Type B pancreatic cell (in vitro differentiated cells): Measurements from ENCODE around the gene CSF1R. TPM values are rescaled to one million over a fixed set of nuclear protein-coding genes. Genes with fewer than 3 reads are reported as not detected.
A peak's percentile ranks its signal among the peaks of the same experiment; 100 is the strongest.

ENCODE experiments used
- DNase-seq: peaks from one replicate; pipeline ENCODE4 v3.0.0; 2021; ENCODE audit warnings: mixed read lengths; ENCODE audit not compliant: unreplicated experiment; ENCODE audit errors: extremely low spot score
- H3K27ac Mint-ChIP-seq: 2 replicates; pipeline ENCODE4 v1.8.0; 2021; ENCODE audit warnings: mild to moderate bottlenecking, mixed read lengths
- H3K27me3 Mint-ChIP-seq: 2 replicates; pipeline ENCODE4 v1.8.0; 2021; ENCODE audit warnings: mixed read lengths
- H3K36me3 Mint-ChIP-seq: 2 replicates; pipeline ENCODE4 v1.8.0; 2021; ENCODE audit warnings: mixed read lengths
- H3K4me1 Mint-ChIP-seq: one replicate; pipeline ENCODE4 v1.8.0; 2021; ENCODE audit warnings: mixed read lengths; ENCODE audit not compliant: unreplicated experiment
- H3K4me3 Mint-ChIP-seq: 2 replicates; pipeline ENCODE4 v1.8.0; 2021; ENCODE audit warnings: mild to moderate bottlenecking, mixed read lengths
- H3K9me3 Mint-ChIP-seq: 2 replicates; pipeline ENCODE4 v1.8.0; 2021; ENCODE audit warnings: mixed read lengths
- long read RNA-seq: library from polyadenylated mRNA; unstranded; transcript quantifications from one replicate; pipeline ENCODE4 v2.0.0, GENCODE V29; 2020
- total RNA-seq: library from RNA; stranded (reverse); gene quantifications from 2 replicates; pipeline ENCODE4 v1.2.1, GENCODE V29; 2021; ENCODE audit warnings: low replicate concordance
- TF ChIP-seq, protein P1 (sequence below): fragments of 200-600 bp; sonication (generic); conservative IDR thresholded peaks from 2 replicates; pipeline ENCODE4 v1.5.0; 2021; ENCODE audit warnings: antibody characterized with exemption, mild to moderate bottlenecking

Gene CSF1R
- 1.6 and 4.0 TPM in 2 replicates for total RNA-seq
- long read RNA-seq: 0 reads

GRCh38 chr5:150085950-150086715, at the start of gene CSF1R:
Gene CSF1R (minus strand): TSS chr5:150086554. CDS start chr5:150086427, 127 bp downstream.
- H3K27ac Mint-ChIP-seq: no peak within 1 kb of the TSS
- no peaks in the 10 kb centered on the region for H3K36me3 Mint-ChIP-seq
- peaks cover 12% of the 10 kb centered on the region for H3K4me1 Mint-ChIP-seq
- no peak within 1 kb of the TSS for H3K4me3 Mint-ChIP-seq
- no peaks in the 10 kb centered on the region for H3K9me3 Mint-ChIP-seq
- peaks cover 20% of the 10 kb centered on the region for H3K27me3 Mint-ChIP-seq
- peak; percentile 58 for DNase-seq
- TF ChIP-seq, protein P1, sequence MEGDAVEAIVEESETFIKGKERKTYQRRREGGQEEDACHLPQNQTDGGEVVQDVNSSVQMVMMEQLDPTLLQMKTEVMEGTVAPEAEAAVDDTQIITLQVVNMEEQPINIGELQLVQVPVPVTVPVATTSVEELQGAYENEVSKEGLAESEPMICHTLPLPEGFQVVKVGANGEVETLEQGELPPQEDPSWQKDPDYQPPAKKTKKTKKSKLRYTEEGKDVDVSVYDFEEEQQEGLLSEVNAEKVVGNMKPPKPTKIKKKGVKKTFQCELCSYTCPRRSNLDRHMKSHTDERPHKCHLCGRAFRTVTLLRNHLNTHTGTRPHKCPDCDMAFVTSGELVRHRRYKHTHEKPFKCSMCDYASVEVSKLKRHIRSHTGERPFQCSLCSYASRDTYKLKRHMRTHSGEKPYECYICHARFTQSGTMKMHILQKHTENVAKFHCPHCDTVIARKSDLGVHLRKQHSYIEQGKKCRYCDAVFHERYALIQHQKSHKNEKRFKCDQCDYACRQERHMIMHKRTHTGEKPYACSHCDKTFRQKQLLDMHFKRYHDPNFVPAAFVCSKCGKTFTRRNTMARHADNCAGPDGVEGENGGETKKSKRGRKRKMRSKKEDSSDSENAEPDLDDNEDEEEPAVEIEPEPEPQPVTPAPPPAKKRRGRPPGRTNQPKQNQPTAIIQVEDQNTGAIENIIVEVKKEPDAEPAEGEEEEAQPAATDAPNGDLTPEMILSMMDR: no peak

GRCh38 chr5:150135557-150136304, 49.4 kb upstream of the CSF1R start:
- Mint-ChIP-seq H3K9me3 (no peaks in the 10 kb centered on the region), H3K4me3 (no peak overlapping the region), H3K4me1 (peaks cover 57% of the 10 kb centered on the region), H3K36me3 (peaks cover 3% of the 10 kb centered on the region), H3K27ac (no peak overlapping the region), H3K27me3 (peaks cover 6% of the 10 kb centered on the region)
- DNase-seq: no peak
- TF ChIP-seq, protein P1: no peak

- H3K36me3 Mint-ChIP-seq: peaks cover 3% of the 10 kb centered on the region
- TF ChIP-seq, protein P1: no peak
Measured at GRCh38 chr5:150134198-150134588, 47.8 kb upstream of the CSF1R start.

DNA sequence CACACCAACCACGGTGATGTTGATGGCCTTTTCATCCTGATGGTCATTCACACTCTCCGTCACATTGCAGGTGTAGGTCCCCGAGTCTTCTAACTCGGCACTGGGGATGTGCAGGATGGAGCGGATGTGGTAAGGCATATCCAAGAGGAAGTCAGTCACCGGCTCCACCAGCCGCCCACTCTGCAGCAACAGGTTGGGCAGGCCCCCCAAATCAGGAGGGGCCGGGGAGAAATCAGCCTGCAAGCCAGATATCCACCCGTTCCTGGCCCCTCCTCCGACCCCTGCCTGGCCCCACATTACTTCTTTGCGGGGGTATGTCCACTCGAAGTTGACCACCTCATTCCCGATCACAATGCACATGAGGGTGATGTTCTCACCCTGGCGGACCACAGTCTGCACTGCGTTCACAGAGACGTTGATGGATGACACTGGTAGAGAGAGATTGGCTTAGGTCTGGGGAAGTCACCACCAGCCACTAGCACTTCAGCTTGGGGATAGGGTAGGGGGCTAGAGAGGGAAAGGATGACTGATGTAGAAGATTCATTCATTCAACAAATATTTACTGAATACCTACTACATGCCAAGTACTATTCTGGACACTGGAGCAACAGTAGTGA, 47.3 kb upstream of the CSF1R start:
- Mint-ChIP-seq H3K9me3 (no peaks in the 10 kb centered on the region), H3K27me3 (peaks cover 12% of the 10 kb centered on the region), H3K36me3 (peaks cover 3% of the 10 kb centered on the region), H3K4me3 (no peak overlapping the region), H3K4me1 (peaks cover 48% of the 10 kb centered on the region), H3K27ac (no peak overlapping the region)
- DNase-seq: no peak
- TF ChIP-seq, protein P1: no peak

More at GRCh38 chr5:150134198-150134588, 47.8 kb upstream of the CSF1R start:
- Mint-ChIP-seq H3K27me3 (peaks cover 10% of the 10 kb centered on the region), H3K9me3 (no peaks in the 10 kb centered on the region), H3K4me3 (no peak overlapping the region), H3K4me1 (peaks cover 53% of the 10 kb centered on the region), H3K27ac (no peak overlapping the region)
- DNase-seq: no peak

GRCh38 chr5:150132740-150133139, 46.4 kb upstream of the CSF1R start:
- peaks cover 40% of the 10 kb centered on the region for H3K4me1 Mint-ChIP-seq
- H3K27me3 Mint-ChIP-seq: peaks cover 16% of the 10 kb centered on the region
- peaks cover 3% of the 10 kb centered on the region for H3K36me3 Mint-ChIP-seq
- peak overlapping the region; percentile 70 for H3K27ac Mint-ChIP-seq
- TF ChIP-seq, protein P1: no peak
- H3K4me3 Mint-ChIP-seq: no peak overlapping the region
- DNase-seq: no peak
- H3K9me3 Mint-ChIP-seq: no peaks in the 10 kb centered on the region
